ENCODE data around the gene HRH2. TPM values are rescaled to one million over a fixed set of nuclear protein-coding genes. Genes with fewer than 3 reads are reported as not detected.

HRH2 gene
- total RNA-seq, 1 experiment from 2014 or later = 9.3 TPM

GRCh38 chr5:175614223-175614815, 43.6 kb upstream of the HRH2 start:
- ATAC-seq (no peak), DNase-seq (ENCODE audit: low spot score) (no peak)
- H3K9me3 Mint-ChIP-seq = peaks cover 15% of the 10 kb centered on the region
- H3K4me1 Mint-ChIP-seq = peaks cover 16% of the 10 kb centered on the region
- CTCF ChIA-PET = interaction anchor here (1.1 to 1.5 kb wide), 3 partner anchors 80 to 116 kb away, joined by 3 read pairs; no protein-coding TSS in a partner anchor
- H3K36me3 Mint-ChIP-seq = peaks cover 4% of the 10 kb centered on the region
- H3K27me3 Mint-ChIP-seq (ENCODE audit: low read depth) = peaks cover 3% of the 10 kb centered on the region; the same call in 1 of the 2 replicates
- no peak for TF ChIP-seq E2F5 (CRISPR knock-in tag; IDR thresholded peaks at IDR 0.05)
- TF ChIP-seq USF2 (CRISPR knock-in tag; IDR thresholded peaks at IDR 0.05) = no peak
- TF ChIP-seq GRHL2 (CRISPR knock-in tag; IDR thresholded peaks at IDR 0.05; ENCODE audit: insufficient replicate concordance, severe bottlenecking) = no peak
- no peak for TF ChIP-seq TCF7 (CRISPR knock-in tag; IDR thresholded peaks at IDR 0.05; ENCODE audit: low read depth)
- no peak for TF ChIP-seq GTF2I (CRISPR knock-in tag; conservative IDR thresholded peaks at IDR 0.05)
- TF ChIP-seq TEAD4 (CRISPR knock-in tag; IDR thresholded peaks at IDR 0.05) = no peak
- TF ChIP-seq ATF1 (CRISPR knock-in tag; IDR thresholded peaks at IDR 0.05) = no peak
- TF ChIP-seq NFE2L1 (CRISPR knock-in tag; IDR thresholded peaks at IDR 0.05) = no peak
- no peak for TF ChIP-seq JUN (CRISPR knock-in tag; IDR thresholded peaks at IDR 0.05)
- no peak for TF ChIP-seq ZNF232 (CRISPR knock-in tag; IDR thresholded peaks at IDR 0.05)
- TF ChIP-seq MYBL2 (CRISPR knock-in tag; IDR thresholded peaks at IDR 0.05) = no peak
- no peak for TF ChIP-seq PRRX2 (CRISPR knock-in tag; IDR thresholded peaks at IDR 0.05)
- TF ChIP-seq, protein P1, sequence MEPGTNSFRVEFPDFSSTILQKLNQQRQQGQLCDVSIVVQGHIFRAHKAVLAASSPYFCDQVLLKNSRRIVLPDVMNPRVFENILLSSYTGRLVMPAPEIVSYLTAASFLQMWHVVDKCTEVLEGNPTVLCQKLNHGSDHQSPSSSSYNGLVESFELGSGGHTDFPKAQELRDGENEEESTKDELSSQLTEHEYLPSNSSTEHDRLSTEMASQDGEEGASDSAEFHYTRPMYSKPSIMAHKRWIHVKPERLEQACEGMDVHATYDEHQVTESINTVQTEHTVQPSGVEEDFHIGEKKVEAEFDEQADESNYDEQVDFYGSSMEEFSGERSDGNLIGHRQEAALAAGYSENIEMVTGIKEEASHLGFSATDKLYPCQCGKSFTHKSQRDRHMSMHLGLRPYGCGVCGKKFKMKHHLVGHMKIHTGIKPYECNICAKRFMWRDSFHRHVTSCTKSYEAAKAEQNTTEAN (CRISPR knock-in tag; IDR thresholded peaks at IDR 0.05) = no peak
- TF ChIP-seq ZNF317 (CRISPR knock-in tag; IDR thresholded peaks at IDR 0.05; ENCODE audit: borderline replicate concordance, low read depth) = no peak
- no peak for TF ChIP-seq NFATC4 (CRISPR knock-in tag; IDR thresholded peaks at IDR 0.05)
- no peak overlapping the region for H3K4me3 Mint-ChIP-seq
- no peak overlapping the region for H3K27ac Mint-ChIP-seq
- POLR2A ChIA-PET = no interaction called here

- ChIA-PET CTCF (interaction anchor here (0.7 to 4.6 kb wide), 6 partner anchors 17 to 114 kb away, joined by 3 to 61 read pairs (median 4); no protein-coding TSS in a partner anchor), POLR2A (interaction anchor here (2.0 kb wide), 1 partner anchor 10 kb away, joined by 9 read pairs; no protein-coding TSS in a partner anchor)
- no peak for TF ChIP-seq SOX15 (CRISPR knock-in tag; IDR thresholded peaks at IDR 0.05)
- TF ChIP-seq ZNF121 (CRISPR knock-in tag; IDR thresholded peaks at IDR 0.05) = no peak
- TF ChIP-seq TEAD4 (CRISPR knock-in tag; IDR thresholded peaks at IDR 0.05) = no peak
- TF ChIP-seq, protein P1 (CRISPR knock-in tag; IDR thresholded peaks at IDR 0.05) = no peak
- TF ChIP-seq ZNF416 (CRISPR knock-in tag; IDR thresholded peaks at IDR 0.05) = no peak
- TF ChIP-seq, protein P2, sequence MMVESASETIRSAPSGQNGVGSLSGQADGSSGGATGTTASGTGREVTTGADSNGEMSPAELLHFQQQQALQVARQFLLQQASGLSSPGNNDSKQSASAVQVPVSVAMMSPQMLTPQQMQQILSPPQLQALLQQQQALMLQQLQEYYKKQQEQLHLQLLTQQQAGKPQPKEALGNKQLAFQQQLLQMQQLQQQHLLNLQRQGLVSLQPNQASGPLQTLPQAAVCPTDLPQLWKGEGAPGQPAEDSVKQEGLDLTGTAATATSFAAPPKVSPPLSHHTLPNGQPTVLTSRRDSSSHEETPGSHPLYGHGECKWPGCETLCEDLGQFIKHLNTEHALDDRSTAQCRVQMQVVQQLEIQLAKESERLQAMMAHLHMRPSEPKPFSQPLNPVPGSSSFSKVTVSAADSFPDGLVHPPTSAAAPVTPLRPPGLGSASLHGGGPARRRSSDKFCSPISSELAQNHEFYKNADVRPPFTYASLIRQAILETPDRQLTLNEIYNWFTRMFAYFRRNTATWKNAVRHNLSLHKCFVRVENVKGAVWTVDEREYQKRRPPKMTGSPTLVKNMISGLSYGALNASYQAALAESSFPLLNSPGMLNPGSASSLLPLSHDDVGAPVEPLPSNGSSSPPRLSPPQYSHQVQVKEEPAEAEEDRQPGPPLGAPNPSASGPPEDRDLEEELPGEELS (CRISPR knock-in tag; IDR thresholded peaks at IDR 0.05) = no peak
- no peak for TF ChIP-seq ESRRA (CRISPR knock-in tag; IDR thresholded peaks at IDR 0.05; ENCODE audit: borderline replicate concordance)
- no peak for TF ChIP-seq TP53 (CRISPR knock-in tag; IDR thresholded peaks at IDR 0.05)
- no peak for TF ChIP-seq RELA (CRISPR knock-in tag; IDR thresholded peaks at IDR 0.05; ENCODE audit: borderline replicate concordance)
- TF ChIP-seq CREM (CRISPR knock-in tag; IDR thresholded peaks at IDR 0.05) = no peak
- Mint-ChIP-seq H3K27me3 (ENCODE audit: low read depth) (peaks cover 3% of the 10 kb centered on the region; the same call in 1 of the 2 replicates), H3K4me3 (no peak overlapping the region), H3K4me1 (peaks cover 12% of the 10 kb centered on the region), H3K27ac (no peak overlapping the region), H3K36me3 (peaks cover 4% of the 10 kb centered on the region), H3K9me3 (peaks cover 15% of the 10 kb centered on the region)
- ATAC-seq = no peak
- DNase-seq (ENCODE audit: low spot score) = no peak
Measured at GRCh38 chr5:175614861-175615260, 43.0 kb upstream of the HRH2 start.

Measured in WTC11 (cell line).